Smooth muscle cell of the umbilical artery (primary cell): ENCODE data around the gene YY2. TPM values are rescaled to one million over a fixed set of nuclear protein-coding genes. Genes with fewer than 3 reads are reported as not detected.

ENCODE experiments used
- total RNA-seq: library from RNA; depleted of rRNA; stranded (reverse); fragments of >200 nt; gene quantifications from 2 replicates; pipeline ENCODE4 v1.2.3, GENCODE V29; 2014

The YY2 gene
- 2.1 and 3.8 TPM in 2 replicates for total RNA-seq

GRCh38 chrX:21855937-21856415 is at the start of gene YY2:
YY2 (plus strand) TSS chrX:21855987; CDS start chrX:21856485, 498 bp downstream.

GRCh38 chrX:21839334-21840192 is 16.2 kb upstream of the YY2 start, which contains the start of gene MBTPS2:
MBTPS2 (plus strand) TSS chrX:21839617; CDS start chrX:21839735, 118 bp downstream.

Other genes starting within 250 kb of the YY2 start
- not detected in 2 replicates for gene KLHL34, start 197.7 kb upstream of the YY2 start, total RNA-seq
- not detected in 2 replicates for gene SMPX, start 97.9 kb upstream of the YY2 start, total RNA-seq
- 14.8 and 22.1 TPM in 2 replicates for gene MBTPS2, start 16.4 kb upstream of the YY2 start, total RNA-seq
- gene SMS, start 84.7 kb downstream of the YY2 start, total RNA-seq = 153 and 255 TPM in 2 replicates
- under 0.01 and 0.37 TPM in 2 replicates for gene PHEX, start 176.3 kb downstream of the YY2 start, total RNA-seq